NT2/D1 (cell line): Measurements from ENCODE around the gene PRXL2C.

Experiments
- SUZ12 ChIP-seq: IDR thresholded peaks from 2 replicates; pipeline ENCODE4 v1.6.1; 2011; ENCODE audit not compliant: insufficient read length, insufficient read depth; ENCODE audit errors: extremely low read depth
- YY1 ChIP-seq: IDR thresholded peaks from 2 replicates; pipeline ENCODE4 v1.6.1; 2011; ENCODE audit not compliant: insufficient read length, insufficient read depth
- ZNF274 ChIP-seq: IDR thresholded peaks from 2 replicates; pipeline ENCODE4 v1.6.1; 2011; ENCODE audit warnings: mild to moderate bottlenecking, low read depth, low read length

- TF ChIP-seq YY1 = no peak
- no peak for TF ChIP-seq SUZ12
- TF ChIP-seq ZNF274 = no peak
Observed at GRCh38 chr9:96649620-96650324, 5.3 kb downstream of the PRXL2C start.
